HUDEP-2 (cell line): ENCODE data around the gene SMIM5.

Source experiments
- DNase-seq, 76 experiments: peaks; one replicate each; lab custom pipeline; 2025; ENCODE audit not compliant: unreplicated experiment in 76 of 76; lab: John Stamatoyannopoulos, UW

SMIM5 gene

GRCh38 chr17:75662511-75662910 is 29.3 kb downstream of the SMIM5 start:
- DNase-seq, result no peak

GRCh38 chr17:75664099-75664549 is 30.9 kb downstream of the SMIM5 start:
- DNase-seq, result no peak

GRCh38 chr17:75665981-75666380 is 32.7 kb downstream of the SMIM5 start:
- no peak for DNase-seq

- DNase-seq, result peak in 75 of 76 experiments; percentile 42 to 98 (median 93)
Observed at GRCh38 chr17:75666959-75667790, 33.9 kb downstream of the SMIM5 start, which contains the start of the genes RECQL5 and SAP30BP. TSS of gene RECQL5 (minus strand) at chr17:75667154. CDS start at chr17:75666557, 597 bp downstream. TSS of gene SAP30BP (plus strand) at chr17:75667338. CDS start at chr17:75667373, 35 bp downstream.

GRCh38 chr17:75667825-75668224 is 34.6 kb downstream of the SMIM5 start:
- no peak for DNase-seq

- DNase-seq, result no peak
Observed at GRCh38 chr17:75668489-75668888, 35.3 kb downstream of the SMIM5 start.

- DNase-seq, result no peak
Observed at GRCh38 chr17:75670868-75671267, 37.6 kb downstream of the SMIM5 start.

GRCh38 chr17:75672011-75672410 is 38.8 kb downstream of the SMIM5 start:
- DNase-seq, result no peak

- no peak for DNase-seq
Observed at GRCh38 chr17:75673487-75673886, 40.3 kb downstream of the SMIM5 start.

- no peak for DNase-seq
Observed at GRCh38 chr17:75676461-75676860, 43.2 kb downstream of the SMIM5 start.

GRCh38 chr17:75679706-75680211 is 46.5 kb downstream of the SMIM5 start:
- DNase-seq, result peak in 6 of 76 experiments; percentile 1 to 32 (median 12)

- no peak for DNase-seq
Observed at GRCh38 chr17:75680431-75680830, 47.2 kb downstream of the SMIM5 start.

GRCh38 chr17:75681289-75681688 is 48.1 kb downstream of the SMIM5 start:
- DNase-seq, result no peak

GRCh38 chr17:75683583-75683982 is 50.3 kb downstream of the SMIM5 start:
- DNase-seq, result peak in 35 of 76 experiments; percentile 15 to 68 (median 32)

- no peak for DNase-seq
Observed at GRCh38 chr17:75684249-75684648, 51.0 kb downstream of the SMIM5 start.

- no peak for DNase-seq
Observed at GRCh38 chr17:75684924-75685323, 51.7 kb downstream of the SMIM5 start.

GRCh38 chr17:75685499-75685898 is 52.3 kb downstream of the SMIM5 start:
- DNase-seq, result no peak

GRCh38 chr17:75688209-75688825 is 55.1 kb downstream of the SMIM5 start:
- DNase-seq, result no peak

- no peak for DNase-seq
Observed at GRCh38 chr17:75689441-75689873, 56.2 kb downstream of the SMIM5 start.
